NCI-H526 (cell line): ENCODE data around the gene INF2.
"Not testable (repeated sequence)": the region's sequence is repeated elsewhere in the genome, so short reads cannot be mapped to it uniquely, and the experiment has no call there.

Experiments used
- DNase-seq, 2 experiments: peaks; one replicate each; lab custom pipeline; 2025; lab: John Stamatoyannopoulos, UW

Gene INF2

DNA sequence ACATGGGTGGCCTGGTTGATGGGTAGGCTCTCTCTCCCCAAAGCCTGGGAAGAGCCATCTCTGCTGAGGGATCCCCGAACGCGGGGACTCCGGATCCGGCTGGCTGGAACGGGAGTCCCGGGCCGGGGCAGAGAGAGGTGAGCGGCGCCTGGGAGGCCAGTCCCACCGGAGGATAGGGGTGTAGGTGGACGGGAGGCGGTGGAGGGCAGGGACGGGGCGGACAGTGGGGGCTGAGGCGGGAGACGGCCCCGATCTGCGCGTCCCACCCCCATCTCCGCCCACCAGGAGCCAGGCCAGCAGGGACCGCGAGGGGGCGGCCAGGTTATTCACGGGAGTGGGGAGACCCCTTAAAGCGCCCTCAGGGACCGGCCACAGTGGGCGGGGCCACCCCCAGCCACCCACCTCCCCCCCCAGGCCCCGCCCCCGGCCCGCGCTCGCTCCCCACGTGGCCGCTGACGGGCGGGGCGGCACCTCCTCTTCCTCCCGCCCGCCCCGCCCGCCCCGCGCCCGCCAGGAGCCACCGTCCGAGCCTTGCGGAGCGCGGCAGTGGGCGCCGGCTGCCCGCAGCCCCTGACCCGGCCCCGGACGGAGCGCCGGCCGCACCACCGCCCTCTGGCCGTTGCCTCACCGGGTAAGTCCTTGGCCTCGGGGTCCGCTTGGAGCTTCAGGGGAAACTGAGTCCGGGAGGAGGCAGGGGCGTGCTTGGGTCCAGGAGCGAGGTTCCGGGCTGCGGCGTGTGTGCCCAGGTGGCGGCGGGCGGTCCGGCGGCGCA, at the start of gene INF2:
Gene INF2 (plus strand): TSS at position 510 of the 772 bp plus-strand sequence. CDS start 11,748 bp downstream, outside the sequence.
- peak in 1 of 2 experiments; percentile 70 for DNase-seq

DNA sequence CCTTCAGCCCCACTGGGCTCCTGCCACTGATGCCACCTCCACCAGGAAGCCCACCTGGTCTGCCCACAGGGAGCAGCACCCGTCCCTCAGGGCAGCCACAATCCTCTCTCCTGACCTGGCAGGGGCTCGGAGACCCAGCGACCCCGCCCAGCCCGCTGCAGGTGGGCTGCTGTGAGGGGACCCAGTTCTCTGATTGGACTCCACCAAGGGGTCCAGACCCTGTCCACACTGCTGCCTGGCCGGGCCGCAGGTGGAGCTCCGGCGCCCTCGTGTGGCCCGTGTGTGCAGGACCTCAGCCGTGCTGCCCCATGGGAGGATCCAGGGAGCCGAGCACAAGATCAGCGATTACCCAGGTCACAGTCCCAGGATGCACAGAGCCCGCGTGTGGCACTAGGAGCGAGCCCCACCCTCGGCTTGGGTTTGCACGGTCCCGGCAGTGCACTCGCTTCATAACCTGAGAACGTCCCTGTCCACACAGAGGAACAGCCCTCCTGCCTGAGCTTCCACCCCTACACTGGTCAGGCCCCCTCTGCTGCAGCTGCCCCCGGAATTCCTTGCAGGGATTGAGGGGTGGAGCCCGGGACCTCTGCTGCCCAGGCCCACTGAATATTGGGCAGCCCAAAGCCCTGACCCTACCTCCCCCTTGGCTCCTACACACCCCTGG, 49.4 kb upstream of the INF2 start:
- peak; percentile 24 to 85 for DNase-seq

DNA sequence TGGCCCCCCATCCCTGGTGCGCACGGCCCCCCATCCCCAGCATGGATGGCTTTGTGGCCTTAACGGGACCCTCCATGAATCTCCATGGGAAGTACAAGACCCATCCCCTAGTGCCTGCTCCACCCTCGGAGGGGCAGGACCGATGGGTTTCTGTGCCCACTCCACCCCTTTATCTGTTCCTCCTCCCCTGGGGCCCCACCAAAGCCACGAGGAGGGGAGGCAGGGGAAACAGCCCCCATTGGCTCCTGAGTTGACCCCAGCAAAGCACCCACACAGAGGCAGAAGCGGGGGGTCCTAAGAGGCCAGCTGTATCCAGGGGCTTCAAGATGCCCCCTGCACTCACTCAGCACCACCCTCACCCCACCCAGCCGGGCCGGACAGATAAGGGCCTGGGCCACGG, 48.7 kb upstream of the INF2 start:
- DNase-seq, result no peak

DNA sequence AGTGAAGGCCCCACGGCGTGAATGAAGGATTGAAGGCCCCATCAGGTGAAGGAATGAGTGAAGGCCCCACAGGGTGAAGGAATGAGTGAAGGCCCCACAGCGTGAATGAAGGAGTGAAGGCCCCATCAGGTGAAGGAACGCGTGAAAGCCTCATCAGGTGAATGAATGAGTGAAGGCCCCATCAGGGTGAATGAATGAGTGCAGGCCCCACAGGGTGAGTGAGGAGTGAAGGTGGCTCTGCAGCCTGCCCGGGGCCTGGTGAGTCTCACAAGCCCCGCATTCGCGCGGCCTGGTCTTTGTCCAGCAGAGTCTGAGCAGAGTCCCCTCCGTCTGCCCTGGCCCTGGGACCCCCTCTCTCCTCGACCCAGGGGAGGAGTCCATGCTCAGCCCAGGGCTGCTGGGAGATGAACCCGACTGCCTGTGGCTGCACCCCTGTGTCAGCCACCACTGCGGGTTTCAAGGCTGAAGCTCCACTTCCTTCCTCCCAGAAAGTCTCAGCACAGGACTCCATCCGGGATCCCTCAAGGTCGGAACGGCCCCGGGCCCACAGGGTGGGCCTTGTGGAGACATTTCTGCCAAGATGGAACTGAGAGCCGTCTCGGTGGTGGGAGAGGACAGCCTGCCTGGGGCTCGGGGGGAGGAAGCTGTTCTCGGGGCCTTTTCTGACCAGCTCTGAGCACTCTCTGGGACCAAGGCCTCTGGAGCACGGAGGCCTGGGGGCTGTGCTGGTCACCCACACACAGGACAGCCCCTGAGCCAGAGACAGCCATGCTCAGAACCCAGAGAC, 47.5 kb upstream of the INF2 start:
- no peak for DNase-seq

DNA sequence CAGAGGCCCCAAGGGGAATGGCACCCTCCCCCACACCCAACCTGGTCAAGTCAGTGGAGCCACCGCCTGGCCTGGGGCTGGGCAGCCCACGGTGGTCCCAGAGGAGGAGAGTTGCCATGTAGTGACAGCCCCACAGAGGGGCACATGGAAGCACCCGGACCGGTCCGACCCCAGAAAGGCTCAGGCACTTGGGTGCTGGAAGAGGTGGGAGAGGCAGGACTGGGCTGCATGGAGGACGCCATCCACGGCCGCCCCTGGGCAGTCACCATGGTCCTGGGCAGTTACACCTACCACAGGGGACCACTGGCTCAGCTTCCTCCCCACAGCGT, 46.9 kb upstream of the INF2 start:
- DNase-seq, result no peak

DNA sequence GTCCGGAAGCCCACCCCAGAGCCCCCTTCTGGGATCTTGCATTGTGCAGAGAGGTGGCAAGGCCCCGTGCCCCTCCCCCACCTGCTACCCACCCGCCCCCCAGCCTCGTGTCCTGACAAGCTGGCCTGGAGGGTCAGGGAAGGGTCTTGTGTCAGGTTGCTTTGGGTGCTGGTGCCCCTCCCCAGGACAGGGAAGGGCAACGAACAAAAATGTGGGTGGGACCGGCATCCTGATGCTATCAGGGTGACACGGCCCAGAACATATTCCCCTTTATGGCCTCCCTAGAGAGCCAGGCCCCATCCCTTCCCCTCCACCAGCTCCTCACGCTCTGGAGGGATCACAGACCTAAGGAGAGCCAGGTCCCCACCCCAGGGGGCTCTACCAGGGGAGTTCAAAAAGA, 46.1 kb upstream of the INF2 start:
- no peak for DNase-seq

DNA sequence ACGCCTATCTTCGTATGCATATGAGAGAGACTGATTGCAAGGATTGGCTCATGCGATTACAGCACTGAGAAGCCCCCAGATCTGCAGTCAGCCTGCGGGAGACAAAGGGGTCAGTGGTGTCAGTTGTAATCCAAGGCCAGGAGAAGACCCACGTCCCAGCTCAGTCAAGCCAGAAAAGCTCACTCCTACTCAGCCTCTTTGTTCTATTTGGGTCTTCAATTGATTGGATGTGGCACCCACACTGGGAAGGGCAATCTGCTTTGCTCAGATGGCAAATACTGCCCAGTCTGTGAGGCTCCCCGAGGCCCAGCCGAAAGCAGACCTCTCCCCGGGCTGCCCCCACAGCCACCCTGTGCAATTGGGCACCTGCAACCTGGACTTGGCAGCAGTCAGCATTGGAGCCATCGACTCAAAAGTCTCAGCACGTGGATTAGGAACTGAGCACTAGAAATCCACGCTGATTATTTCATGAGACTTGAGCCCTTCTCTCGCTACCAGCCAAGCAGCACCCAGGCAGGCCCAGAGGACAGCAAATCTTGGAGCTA, 45.3 kb upstream of the INF2 start:
- no peak for DNase-seq

DNA sequence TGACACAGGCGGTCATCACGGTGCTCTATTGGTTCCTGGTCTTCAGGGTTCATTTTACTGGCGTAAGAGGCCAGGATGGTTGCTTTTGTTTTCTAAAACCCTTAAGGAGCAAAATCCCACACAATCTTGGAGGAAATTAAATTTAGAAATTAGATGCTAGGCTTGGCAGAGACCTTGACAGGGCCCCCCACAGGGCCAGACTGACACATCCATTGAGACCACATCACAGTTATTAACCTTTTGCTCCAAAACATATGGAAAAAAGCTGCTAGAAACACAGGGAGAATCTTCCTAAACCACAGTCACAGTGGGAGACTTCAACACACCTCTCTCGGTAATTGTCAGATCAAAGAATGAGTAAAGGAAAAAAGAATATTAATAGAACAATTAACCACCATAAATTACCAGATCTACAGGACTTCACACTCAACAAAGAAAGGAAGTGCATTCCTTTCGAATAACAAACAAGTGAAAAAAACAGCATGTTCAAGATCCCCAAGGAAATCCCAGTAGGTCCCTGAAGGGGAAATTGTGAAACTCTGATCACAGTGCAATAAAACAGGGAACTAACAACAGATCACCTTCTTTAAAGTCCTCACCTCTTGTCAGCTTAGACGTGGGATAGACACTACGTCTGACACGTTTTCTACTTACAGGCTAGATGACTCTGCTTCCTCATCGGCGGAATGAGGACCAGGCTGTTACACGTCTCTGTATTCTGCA, 44.6 kb upstream of the INF2 start:
- DNase-seq, result no peak

DNA sequence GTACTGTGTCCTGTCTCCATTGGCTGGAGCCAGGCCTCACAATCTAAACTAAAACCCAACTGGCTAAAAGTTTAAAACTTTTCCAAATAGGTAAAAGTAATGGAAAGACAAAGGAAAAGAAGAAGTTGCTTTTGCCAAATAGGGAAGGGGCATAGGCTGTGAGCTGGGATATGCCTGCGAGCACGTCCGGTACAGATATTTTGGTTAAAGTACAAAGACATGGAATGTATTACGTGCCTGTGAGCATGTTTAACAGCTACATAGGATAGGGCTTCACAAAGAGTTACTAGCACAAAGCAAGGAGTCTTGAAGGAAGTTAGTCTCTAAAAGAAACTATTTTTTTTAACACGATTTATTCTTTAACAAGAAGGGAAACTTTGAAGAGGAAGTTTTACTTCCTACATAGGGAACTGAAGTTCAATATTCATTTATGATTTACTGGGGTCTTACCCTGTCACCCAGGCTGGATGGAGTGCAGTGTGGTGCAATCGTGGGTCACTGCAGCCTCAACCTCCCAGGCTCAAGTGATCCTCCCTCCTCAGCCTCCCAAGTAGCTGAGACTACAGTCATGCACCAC, 41.9 kb upstream of the INF2 start:
- no peak for DNase-seq

DNA sequence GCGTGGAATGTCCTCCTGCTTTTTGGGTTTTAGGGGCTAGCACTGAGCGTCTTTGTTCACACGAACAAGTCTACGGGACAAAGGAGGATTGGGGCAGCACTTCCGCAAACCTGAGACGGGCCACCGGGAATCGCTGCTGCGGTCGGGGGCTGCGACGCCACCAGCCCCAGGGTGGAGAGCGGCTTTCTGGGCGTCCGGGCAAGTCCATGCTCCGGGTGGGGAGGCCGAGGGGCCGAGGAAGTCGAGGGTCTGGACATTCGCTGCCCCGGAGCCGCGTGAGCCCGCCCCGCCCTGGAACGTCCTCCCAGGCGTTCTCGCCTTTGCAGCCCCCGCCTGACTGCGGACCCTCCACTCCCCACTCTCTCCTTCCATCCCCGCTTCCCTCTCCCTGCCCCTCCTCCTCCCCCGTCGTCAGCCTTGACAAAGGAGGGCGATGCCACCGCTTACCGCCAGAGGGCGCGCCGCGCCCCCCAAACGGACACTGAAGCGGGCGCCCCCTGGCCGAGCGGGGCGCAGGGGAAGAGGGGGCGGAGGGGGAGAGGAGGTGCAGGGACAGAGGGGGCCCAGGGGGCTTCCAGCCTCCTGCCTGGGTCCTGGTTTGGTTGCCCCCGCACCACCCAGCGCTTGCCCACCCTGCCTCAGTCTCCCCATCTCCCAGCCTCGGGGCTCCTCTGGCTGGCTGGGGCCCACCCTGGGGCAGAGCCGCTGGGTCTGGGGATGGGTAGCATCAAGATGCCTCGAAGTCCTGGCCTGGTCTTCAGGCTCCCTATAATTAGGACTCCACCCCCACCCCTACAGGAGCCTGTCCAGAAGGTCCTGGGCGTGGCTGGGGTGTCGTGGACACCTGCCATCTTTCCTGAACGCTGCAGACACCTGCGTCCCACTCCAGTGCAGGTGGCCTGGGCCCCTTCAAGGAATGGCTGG, 39.1 kb upstream of the INF2 start:
- DNase-seq, result peak in 1 of 2 experiments; percentile 68

DNA sequence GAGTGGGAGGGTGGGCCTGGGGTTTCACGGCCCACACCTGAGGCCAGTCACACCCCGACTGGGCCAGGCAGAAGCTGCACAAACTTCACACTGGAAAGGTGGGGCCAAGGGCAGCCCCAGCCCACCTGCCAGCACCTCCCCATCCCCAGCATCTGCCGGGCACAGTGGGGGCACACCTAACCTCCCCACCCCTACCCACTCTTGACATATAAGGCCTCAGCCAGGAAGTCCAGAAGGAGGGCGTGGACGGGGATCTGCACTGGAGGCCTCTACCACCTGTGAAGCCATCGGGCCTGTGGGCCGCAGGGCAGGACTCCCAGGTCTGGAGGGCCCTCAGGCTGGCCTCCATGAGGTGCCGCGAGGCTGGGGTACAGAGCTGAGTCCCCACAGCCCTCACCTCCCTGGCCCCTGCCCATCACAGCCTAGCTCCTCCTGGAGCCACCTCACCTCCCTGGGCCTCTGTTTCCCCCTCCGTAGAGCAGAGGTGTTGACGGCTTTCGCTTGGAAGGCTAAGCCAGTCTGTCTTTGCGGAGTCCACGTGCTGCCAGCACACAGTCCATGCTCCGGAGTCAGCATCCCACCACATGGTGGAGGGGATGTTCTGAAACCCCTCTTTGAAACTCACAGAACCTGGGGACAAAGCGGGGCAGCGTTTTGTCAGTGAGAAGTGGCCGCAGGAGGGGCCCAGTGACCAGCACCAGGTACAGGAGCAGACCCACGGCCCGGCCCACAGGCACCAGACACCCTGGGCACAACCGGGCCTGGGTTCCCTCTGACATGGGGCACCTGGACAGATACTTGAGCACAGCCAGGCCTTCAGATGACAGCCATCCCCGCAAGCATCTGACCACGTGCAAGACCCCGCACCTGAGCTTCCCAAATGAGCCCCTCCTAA, 38.2 kb upstream of the INF2 start:
- DNase-seq, result no peak

DNA sequence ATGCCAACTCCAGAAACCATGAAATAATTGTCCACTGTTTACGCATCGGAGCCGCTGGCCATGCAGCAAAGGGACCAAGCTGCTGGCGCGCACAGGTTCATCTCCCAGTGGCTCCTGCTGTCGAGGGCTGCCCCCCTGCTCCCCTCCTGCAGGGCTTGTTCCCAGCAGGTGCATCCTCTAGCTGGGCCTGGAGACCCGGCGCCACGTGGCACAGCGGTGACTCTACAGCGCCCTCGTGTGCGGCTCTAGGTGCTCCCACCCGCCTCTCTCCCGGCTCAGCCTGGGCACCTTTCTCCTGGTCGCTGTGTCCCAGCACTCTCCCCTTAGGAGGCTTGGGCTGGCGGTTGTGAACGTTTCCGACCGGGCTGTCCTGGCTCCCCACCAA, 37.5 kb upstream of the INF2 start:
- peak in 1 of 2 experiments; percentile 37 for DNase-seq

DNA sequence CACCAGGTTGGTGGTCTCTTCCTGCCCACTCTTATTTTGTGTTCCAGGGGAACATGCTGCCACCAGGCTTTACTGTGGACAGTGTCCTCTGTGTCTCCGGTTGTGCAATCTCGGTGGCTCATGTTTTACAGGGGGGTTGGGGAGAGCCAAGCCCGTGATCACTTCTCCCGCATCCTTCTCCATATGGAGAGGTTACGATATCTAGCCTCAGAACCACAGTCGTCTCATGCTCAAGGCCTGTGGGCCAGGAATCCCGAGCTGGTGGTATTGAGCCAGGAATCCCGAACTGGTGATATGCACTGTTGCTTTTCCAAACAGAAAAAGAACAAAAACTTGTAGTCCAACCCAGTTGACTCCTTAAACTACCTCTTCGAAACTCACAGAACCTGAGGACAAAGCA, 37.0 kb upstream of the INF2 start:
- no peak for DNase-seq

DNA sequence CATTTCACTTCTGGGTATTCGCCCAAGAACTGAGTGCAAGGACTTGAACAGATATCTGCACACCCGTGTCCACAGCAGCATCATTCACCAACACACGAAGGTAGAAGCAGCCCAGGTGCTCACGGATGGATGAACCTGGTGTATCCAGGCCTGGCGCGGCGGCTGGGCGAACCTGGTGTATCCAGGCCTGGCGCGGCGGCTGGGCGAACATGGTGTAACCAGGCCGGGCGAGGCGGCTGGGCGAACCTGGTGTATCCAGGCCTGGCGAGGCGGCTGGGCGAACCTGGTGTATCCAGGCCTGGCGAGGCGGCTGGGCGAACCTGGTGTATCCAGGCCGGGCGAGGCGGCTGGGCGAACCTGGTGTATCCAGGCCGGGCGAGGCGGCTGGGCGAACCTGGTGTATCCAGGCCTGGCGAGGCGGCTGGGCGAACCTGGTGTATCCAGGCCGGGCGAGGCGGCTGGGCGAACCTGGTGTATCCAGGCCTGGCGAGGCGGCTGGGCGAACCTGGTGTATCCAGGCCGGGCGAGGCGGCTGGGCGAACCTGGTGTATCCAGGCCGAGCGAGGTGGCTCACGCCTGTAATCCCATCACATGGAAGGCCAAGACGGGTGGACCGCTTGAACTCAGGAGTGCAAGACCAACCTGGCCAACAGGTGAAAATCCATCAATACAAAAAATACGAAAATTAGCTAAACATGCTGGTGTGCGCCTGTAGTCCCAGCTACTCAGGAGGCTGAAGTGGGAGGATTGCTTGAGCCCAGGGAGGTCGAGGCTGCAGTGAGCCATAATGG, 36.1 kb upstream of the INF2 start:
- DNase-seq, result not testable (repeated sequence)

DNA sequence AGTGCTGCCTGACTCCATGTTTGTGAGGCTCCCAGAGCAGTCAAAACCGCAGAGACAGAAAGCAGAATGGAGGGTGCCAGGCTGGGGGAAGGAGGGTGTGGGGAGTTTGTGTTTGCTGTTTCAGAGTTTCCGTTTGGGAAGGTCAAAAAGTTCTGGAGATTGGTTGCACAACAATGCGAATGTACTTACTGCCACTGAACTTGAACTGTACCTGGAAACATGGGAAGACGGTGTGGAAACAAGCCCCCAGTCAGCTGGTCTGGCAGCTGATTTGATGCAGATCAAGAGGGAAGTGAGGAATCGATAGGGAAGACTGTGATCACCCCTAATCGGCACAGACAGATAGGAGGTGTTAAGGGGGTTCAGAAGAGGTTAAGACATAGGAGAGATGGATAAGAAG, 35.3 kb upstream of the INF2 start:
- no peak for DNase-seq

DNA sequence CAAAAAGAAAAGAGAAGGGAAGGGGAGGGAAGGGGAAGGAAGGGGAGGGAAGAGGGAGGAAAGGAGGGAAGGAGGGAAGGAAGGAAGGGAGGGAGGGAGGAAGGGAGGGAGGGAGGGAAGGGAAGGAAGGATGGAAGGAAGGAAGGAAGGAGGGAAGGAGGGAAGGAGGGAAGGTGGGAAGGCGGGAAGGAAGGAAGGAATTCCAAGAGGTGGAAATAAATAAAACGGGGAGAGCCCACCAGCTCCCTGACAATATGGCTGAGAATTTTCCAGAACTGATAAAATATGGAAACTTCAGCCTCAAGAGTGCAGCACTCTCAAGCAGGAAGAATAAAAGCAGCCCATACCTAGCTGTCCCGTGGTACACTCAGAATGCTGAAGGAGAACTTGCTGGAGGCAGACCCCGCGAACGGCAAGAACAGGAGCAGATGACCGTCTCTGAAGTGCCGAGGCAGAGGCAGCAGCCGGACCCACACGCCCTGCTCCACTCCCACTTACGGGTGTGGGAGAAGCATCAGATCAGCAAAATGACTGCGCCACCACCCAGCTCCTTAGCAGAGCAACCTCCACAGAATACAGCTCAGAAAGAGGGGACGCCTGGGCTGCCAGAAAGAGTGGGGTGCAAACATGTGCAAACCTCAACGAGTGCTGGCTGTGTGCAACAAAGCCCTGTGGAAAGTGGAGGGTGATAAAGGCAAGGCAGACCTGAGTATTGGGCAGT, 34.1 kb upstream of the INF2 start:
- no peak for DNase-seq

DNA sequence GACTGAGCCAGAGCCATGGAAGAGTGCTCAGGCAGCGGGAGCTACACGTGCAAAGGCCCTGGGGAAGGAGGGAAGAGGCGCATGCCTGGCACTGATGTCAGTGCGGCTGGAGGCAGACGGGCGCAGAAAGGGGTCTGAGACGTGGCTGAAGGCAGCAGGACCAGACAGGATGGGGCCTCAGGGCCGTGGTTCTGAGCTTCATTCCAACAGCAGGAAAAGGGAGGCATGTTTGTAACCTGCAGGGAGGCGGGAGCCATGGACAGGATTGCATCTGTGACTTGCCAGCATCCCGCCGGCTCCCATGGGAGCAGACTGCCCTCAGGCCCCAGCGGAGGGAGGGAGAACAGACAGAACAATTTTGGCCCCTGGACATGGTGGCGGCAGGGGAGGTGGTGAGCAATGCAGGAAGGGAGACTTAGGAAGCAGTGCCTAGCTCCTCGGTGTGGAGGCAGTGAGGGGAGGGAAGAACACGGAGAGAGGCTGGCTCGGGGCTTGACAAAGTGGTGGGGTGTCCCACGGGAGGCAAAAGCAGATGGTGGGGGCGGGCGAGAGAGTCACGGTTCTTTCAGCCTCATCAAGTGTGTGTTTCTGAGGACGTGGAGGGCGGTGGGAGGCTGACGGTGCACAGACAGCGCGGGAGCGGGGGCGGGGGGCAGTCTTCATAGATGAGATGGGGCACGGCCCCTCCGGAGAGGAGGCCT, 33.3 kb upstream of the INF2 start:
- DNase-seq, result peak in 1 of 2 experiments; percentile 29
